ENCODE measurements around the gene SFXN1.

SFXN1 gene

DNA sequence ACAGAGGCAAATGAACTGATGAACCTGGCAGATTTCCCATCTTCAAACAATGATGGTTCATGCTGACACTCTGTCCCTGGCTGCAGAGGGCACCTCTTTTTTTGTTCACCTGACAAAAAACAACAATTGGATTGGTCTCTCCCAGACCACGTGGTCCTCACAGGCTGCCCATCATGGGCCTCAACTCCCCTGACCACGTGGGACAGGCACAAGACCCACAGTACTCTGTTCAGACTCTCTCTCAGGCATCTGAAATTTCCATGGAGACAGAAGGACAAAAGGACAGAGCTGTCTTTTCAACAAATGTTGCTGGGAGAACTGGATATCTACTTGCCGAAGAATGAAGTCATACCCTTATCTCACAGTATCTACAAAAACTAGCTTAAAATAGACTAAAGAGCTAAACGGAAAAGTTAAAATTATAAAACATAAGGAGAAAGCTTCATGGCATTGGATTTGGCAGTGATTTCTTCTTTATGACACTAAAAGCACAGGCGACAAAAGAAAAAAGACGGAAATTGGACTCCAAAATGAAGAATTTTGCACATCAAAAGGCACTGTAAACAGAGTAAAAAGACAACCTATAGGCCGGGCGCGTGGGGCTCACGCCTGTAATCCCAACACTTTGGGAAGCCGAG lies 22.1 kb upstream of the SFXN1 start:
- TF ChIP-seq YY1 (IDR thresholded peaks at IDR 0.05; ENCODE audit: low read depth), result no peak
- TF ChIP-seq ZBTB7A (IDR thresholded peaks at IDR 0.05; ENCODE audit: low read depth), result no peak
- no peak; the same call in 1 of the 2 replicates for TF ChIP-seq USF1 (IDR thresholded peaks at IDR 0.05)

GRCh38 chr5:175457466-175457865 lies 20.9 kb upstream of the SFXN1 start:
- TF ChIP-seq, protein P1, sequence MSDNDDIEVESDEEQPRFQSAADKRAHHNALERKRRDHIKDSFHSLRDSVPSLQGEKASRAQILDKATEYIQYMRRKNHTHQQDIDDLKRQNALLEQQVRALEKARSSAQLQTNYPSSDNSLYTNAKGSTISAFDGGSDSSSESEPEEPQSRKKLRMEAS (IDR thresholded peaks at IDR 0.05), result no peak
- TF ChIP-seq NFIC (IDR thresholded peaks at IDR 0.05) (no peak), USF1 (IDR thresholded peaks at IDR 0.05) (no peak), RAD21 (IDR thresholded peaks at IDR 0.05; ENCODE audit: low read depth) (no peak), EP300 (IDR thresholded peaks at IDR 0.05; ENCODE audit: borderline replicate concordance) (no peak), ZBTB7A (IDR thresholded peaks at IDR 0.05; ENCODE audit: low read depth) (no peak), TCF12 (IDR thresholded peaks at IDR 0.05; ENCODE audit: low read depth) (no peak), TAF1 (IDR thresholded peaks at IDR 0.05; ENCODE audit: low read depth) (no peak), CEBPB (IDR thresholded peaks at IDR 0.05) (no peak), EGR1 (IDR thresholded peaks at IDR 0.05) (no peak), TEAD4 (IDR thresholded peaks at IDR 0.05) (no peak), CREB1 (IDR thresholded peaks at IDR 0.05; ENCODE audit: low read depth) (no peak), YY1 (IDR thresholded peaks at IDR 0.05; ENCODE audit: low read depth) (no peak), FOXM1 (IDR thresholded peaks at IDR 0.05; ENCODE audit: borderline replicate concordance, low read depth) (no peak)
- TF ChIP-seq, protein P2, sequence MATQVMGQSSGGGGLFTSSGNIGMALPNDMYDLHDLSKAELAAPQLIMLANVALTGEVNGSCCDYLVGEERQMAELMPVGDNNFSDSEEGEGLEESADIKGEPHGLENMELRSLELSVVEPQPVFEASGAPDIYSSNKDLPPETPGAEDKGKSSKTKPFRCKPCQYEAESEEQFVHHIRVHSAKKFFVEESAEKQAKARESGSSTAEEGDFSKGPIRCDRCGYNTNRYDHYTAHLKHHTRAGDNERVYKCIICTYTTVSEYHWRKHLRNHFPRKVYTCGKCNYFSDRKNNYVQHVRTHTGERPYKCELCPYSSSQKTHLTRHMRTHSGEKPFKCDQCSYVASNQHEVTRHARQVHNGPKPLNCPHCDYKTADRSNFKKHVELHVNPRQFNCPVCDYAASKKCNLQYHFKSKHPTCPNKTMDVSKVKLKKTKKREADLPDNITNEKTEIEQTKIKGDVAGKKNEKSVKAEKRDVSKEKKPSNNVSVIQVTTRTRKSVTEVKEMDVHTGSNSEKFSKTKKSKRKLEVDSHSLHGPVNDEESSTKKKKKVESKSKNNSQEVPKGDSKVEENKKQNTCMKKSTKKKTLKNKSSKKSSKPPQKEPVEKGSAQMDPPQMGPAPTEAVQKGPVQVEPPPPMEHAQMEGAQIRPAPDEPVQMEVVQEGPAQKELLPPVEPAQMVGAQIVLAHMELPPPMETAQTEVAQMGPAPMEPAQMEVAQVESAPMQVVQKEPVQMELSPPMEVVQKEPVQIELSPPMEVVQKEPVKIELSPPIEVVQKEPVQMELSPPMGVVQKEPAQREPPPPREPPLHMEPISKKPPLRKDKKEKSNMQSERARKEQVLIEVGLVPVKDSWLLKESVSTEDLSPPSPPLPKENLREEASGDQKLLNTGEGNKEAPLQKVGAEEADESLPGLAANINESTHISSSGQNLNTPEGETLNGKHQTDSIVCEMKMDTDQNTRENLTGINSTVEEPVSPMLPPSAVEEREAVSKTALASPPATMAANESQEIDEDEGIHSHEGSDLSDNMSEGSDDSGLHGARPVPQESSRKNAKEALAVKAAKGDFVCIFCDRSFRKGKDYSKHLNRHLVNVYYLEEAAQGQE (IDR thresholded peaks at IDR 0.05; ENCODE audit: low read depth), result no peak

DNA sequence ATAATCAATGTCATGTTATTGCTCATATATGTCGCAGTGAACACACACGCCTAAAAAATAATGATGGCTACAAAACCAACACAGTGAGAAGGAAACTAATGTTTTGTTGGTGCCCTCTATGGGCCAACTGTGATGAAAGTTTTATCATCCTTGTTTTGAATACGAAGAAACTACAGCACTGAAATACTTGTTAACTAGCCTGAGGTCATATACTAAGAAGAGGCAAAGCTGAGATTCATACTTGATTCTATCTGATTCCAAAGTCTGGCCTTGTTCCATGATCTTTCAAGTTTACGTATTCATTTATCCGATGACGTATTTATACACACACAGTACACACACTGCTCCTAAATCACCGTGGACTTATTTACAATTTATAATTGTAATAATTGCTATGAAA lies 18.2 kb upstream of the SFXN1 start:
- TF ChIP-seq TEAD4 (IDR thresholded peaks at IDR 0.05) (no peak), RAD21 (IDR thresholded peaks at IDR 0.05; ENCODE audit: low read depth) (peak; percentile 24; the same call in 1 of the 2 replicates), YY1 (IDR thresholded peaks at IDR 0.05; ENCODE audit: low read depth) (no peak)

DNA sequence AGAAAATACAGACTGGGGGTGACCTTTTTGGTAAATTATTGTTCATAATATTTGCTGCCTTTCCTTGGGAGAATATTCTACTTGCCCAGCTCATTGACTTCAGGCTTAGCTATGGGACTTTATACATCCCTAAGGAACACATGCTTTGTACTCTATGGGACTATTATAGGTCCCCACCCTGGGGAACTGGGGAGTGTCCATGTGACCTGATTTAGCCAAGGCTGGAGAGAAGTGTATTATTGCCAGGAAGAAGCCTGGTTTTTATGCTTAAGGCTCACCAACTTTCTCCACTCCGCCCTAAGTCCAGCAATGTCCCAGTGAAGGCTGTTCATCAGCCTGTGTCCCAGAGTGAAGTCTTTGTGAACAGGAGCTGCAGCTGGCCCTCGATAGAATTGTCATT lies 17.8 kb upstream of the SFXN1 start:
- no peak for TF ChIP-seq TAF1 (IDR thresholded peaks at IDR 0.05; ENCODE audit: low read depth)
- TF ChIP-seq, protein P1 (IDR thresholded peaks at IDR 0.05), result no peak

GRCh38 chr5:175461370-175461769 lies 17.0 kb upstream of the SFXN1 start:
- no peak for TF ChIP-seq ZBTB7A (IDR thresholded peaks at IDR 0.05; ENCODE audit: low read depth)
- TF ChIP-seq, protein P1 (IDR thresholded peaks at IDR 0.05), result no peak
- no peak for TF ChIP-seq TCF12 (IDR thresholded peaks at IDR 0.05; ENCODE audit: low read depth)
- no peak for TF ChIP-seq FOXM1 (IDR thresholded peaks at IDR 0.05; ENCODE audit: borderline replicate concordance, low read depth)
- no peak for TF ChIP-seq USF1 (IDR thresholded peaks at IDR 0.05)
- TF ChIP-seq EP300 (IDR thresholded peaks at IDR 0.05; ENCODE audit: borderline replicate concordance), result no peak
- no peak for TF ChIP-seq NFIC (IDR thresholded peaks at IDR 0.05)
- no peak for TF ChIP-seq RAD21 (IDR thresholded peaks at IDR 0.05; ENCODE audit: low read depth)
- TF ChIP-seq TAF1 (IDR thresholded peaks at IDR 0.05; ENCODE audit: low read depth), result no peak
- TF ChIP-seq CREB1 (IDR thresholded peaks at IDR 0.05; ENCODE audit: low read depth), result no peak

DNA sequence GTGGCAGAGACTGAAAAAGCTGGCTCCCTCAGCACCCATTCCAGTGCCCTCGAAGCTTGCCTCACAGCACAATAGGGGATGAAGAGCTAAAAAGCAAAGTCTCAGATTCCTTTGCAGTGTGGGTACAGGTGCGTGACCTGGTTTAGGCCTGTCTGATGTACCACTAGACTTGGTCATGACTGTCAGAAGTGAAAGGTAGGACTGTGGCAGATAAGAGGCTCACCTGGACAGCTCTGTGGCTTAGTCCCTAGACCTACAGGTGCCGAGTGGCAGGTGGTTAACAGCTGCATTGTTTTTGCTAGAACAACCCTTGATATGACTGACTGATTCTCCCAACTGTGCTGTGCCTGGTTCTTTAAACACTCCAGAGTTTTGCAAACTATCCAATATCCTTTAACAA lies 14.7 kb upstream of the SFXN1 start:
- TF ChIP-seq YY1 (IDR thresholded peaks at IDR 0.05; ENCODE audit: low read depth) (no peak), ZBTB7A (IDR thresholded peaks at IDR 0.05; ENCODE audit: low read depth) (no peak), TCF12 (IDR thresholded peaks at IDR 0.05; ENCODE audit: low read depth) (no peak), RAD21 (IDR thresholded peaks at IDR 0.05; ENCODE audit: low read depth) (no peak), NFIC (IDR thresholded peaks at IDR 0.05) (no peak), TAF1 (IDR thresholded peaks at IDR 0.05; ENCODE audit: low read depth) (no peak), EGR1 (IDR thresholded peaks at IDR 0.05) (no peak)

DNA sequence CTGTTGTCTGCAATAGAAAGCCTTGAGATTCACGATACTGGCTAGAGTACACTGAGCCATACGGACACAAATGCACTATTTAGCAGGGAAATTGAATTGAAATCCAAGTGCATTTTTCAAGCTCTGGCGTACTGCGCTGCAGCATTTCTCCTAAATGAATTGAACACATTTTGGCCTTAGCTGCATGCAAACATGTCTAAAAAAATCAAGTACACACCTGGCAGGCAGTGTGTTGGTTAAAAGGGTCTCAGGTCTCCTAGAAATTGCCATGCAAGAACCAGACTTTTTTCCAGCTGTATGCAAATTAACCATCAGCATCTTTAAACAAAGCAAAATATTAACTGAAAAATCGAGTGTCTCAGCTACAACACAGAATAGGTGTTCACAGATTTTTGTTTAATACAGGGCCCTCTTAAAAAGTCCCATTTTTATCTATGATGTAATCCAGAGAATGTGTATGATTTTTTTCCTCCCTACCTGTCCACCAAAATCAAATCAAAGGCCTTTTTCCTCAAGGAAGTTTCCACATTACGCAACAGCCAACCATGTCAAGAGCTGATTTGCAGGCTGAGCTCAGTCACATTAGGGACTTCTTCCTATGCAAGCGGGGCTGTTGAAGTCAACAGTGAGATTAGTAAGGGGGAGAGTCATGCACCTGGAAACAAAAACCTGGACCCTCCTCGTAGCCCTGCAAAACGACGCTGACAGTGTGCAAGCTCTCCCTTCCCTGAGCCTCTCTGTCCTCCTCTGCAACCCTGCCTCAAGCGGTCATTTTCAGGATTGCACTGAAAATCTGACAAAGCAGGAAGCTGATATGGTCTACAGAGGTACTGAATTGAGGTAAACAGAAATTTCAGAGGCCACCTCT lies 14.1 kb upstream of the SFXN1 start:
- TF ChIP-seq TCF12 (IDR thresholded peaks at IDR 0.05; ENCODE audit: low read depth), result no peak
- TF ChIP-seq, protein P1 (IDR thresholded peaks at IDR 0.05), result no peak
- TF ChIP-seq RAD21 (IDR thresholded peaks at IDR 0.05; ENCODE audit: low read depth), result peak; percentile 36
- TF ChIP-seq CEBPB (IDR thresholded peaks at IDR 0.05), result peak; percentile 84

Data from Ishikawa (cell line).